ENCODE data around the gene SYNE1. TPM values are rescaled to one million over a fixed set of nuclear protein-coding genes. Genes with fewer than 3 reads are reported as not detected.

Gene SYNE1
- total RNA-seq, 2 experiments from 2014 or later: 74.6 to 140 TPM

GRCh38 chr6:152452639-152453038, 184.5 kb downstream of the SYNE1 start:
- no peaks in the 10 kb centered on the region; the same call in 1 of the 2 replicates for H3K9me2 ChIP-seq (ENCODE audit: insufficient read depth, low read length)
- DNase-seq (ENCODE audit: low spot score): no peak
- no peak overlapping the region for H3K27ac ChIP-seq (ENCODE audit: low read depth, low read length, poor library complexity, severe bottlenecking)
- no peak overlapping the region for H2AFZ ChIP-seq (ENCODE audit: low read length)
- ChIA-PET POLR2A (interaction anchor here (0.8 to 1.7 kb wide), 4 partner anchors 9 to 51 kb away, joined by 3 to 5 read pairs (median 3); no protein-coding TSS in a partner anchor), CTCF (ENCODE audit: unreplicated experiment) (no interaction called here)
- H4K20me1 ChIP-seq (ENCODE audit: insufficient read depth, low read length): no peaks in the 10 kb centered on the region
- no peaks in the 10 kb centered on the region for H3K36me3 ChIP-seq (ENCODE audit: insufficient read depth, low read length)
- intact Hi-C loops (cut with micrococcal nuclease; ENCODE audit: unreplicated experiment): no loop called here
- H3K79me2 ChIP-seq (ENCODE audit: insufficient read depth, low read depth, low read length): no peaks in the 10 kb centered on the region
- no peak overlapping the region for H3K4me2 ChIP-seq (ENCODE audit: low read length)
- H3K4me3 ChIP-seq (ENCODE audit: low read depth, low read length, poor library complexity, severe bottlenecking): no peak overlapping the region
- no peaks in the 10 kb centered on the region for H3K4me1 ChIP-seq (ENCODE audit: insufficient read depth, low read length, poor library complexity, severe bottlenecking)
- no TSS peak for BruUV-seq (replicated peaks)
- no peaks in the 10 kb centered on the region for H3K9me3 ChIP-seq (ENCODE audit: low read length)
- TF ChIP-seq CTCF (conservative IDR thresholded peaks at IDR 0.05; ENCODE audit: low read length) (no peak), EZH2phosphoT487 (IDR thresholded peaks at IDR 0.05; ENCODE audit: borderline replicate concordance, low read depth, low read length) (no peak)

GRCh38 chr6:152450519-152450918, 186.6 kb downstream of the SYNE1 start:
- TF ChIP-seq CTCF (conservative IDR thresholded peaks at IDR 0.05; ENCODE audit: low read length) (no peak), EZH2phosphoT487 (IDR thresholded peaks at IDR 0.05; ENCODE audit: borderline replicate concordance, low read depth, low read length) (no peak)
- no peak overlapping the region for H3K4me2 ChIP-seq (ENCODE audit: low read length)
- POLR2A ChIA-PET: no interaction called here
- no peak overlapping the region for H2AFZ ChIP-seq (ENCODE audit: low read length)
- intact Hi-C loops (cut with micrococcal nuclease; ENCODE audit: unreplicated experiment): no loop called here
- no peaks in the 10 kb centered on the region for H3K79me2 ChIP-seq (ENCODE audit: insufficient read depth, low read depth, low read length)
- H3K9me2 ChIP-seq (ENCODE audit: insufficient read depth, low read length): no peaks in the 10 kb centered on the region; the same call in 1 of the 2 replicates
- BruUV-seq (replicated peaks): no TSS peak
- no peak overlapping the region for H3K27ac ChIP-seq (ENCODE audit: low read depth, low read length, poor library complexity, severe bottlenecking)
- CTCF ChIA-PET (ENCODE audit: unreplicated experiment): no interaction called here
- H3K36me3 ChIP-seq (ENCODE audit: insufficient read depth, low read length): no peaks in the 10 kb centered on the region
- H3K9me3 ChIP-seq (ENCODE audit: low read length): no peaks in the 10 kb centered on the region
- no peaks in the 10 kb centered on the region for H4K20me1 ChIP-seq (ENCODE audit: insufficient read depth, low read length)
- H3K4me1 ChIP-seq (ENCODE audit: insufficient read depth, low read length, poor library complexity, severe bottlenecking): no peaks in the 10 kb centered on the region
- no peak overlapping the region for H3K4me3 ChIP-seq (ENCODE audit: low read depth, low read length, poor library complexity, severe bottlenecking)
- no peak for DNase-seq (ENCODE audit: low spot score)

- BruUV-seq (replicated peaks): no TSS peak
- no peak overlapping the region for H3K27ac ChIP-seq (ENCODE audit: low read depth, low read length, poor library complexity, severe bottlenecking)
- TF ChIP-seq CTCF (conservative IDR thresholded peaks at IDR 0.05; ENCODE audit: low read length): no peak
- no peak for TF ChIP-seq EZH2phosphoT487 (IDR thresholded peaks at IDR 0.05; ENCODE audit: borderline replicate concordance, low read depth, low read length)
These were observed 195.3 kb downstream of the SYNE1 start for GRCh38 chr6:152441902-152442301.

More at GRCh38 chr6:152441902-152442301, 195.3 kb downstream of the SYNE1 start:
- Histone ChIP-seq H2AFZ (ENCODE audit: low read length) (no peak overlapping the region), H3K9me2 (ENCODE audit: insufficient read depth, low read length) (no peaks in the 10 kb centered on the region), H3K4me2 (ENCODE audit: low read length) (no peak overlapping the region), H3K4me3 (ENCODE audit: low read depth, low read length, poor library complexity, severe bottlenecking) (no peak overlapping the region), H3K4me1 (ENCODE audit: insufficient read depth, low read length, poor library complexity, severe bottlenecking) (no peaks in the 10 kb centered on the region), H4K20me1 (ENCODE audit: insufficient read depth, low read length) (no peaks in the 10 kb centered on the region), H3K9me3 (ENCODE audit: low read length) (no peaks in the 10 kb centered on the region), H3K79me2 (ENCODE audit: insufficient read depth, low read depth, low read length) (no peaks in the 10 kb centered on the region), H3K36me3 (ENCODE audit: insufficient read depth, low read length) (no peaks in the 10 kb centered on the region)
- ChIA-PET CTCF (ENCODE audit: unreplicated experiment) (no interaction called here), POLR2A (no interaction called here)
- DNase-seq (ENCODE audit: low spot score): no peak
- intact Hi-C loops (cut with micrococcal nuclease; ENCODE audit: unreplicated experiment): no loop called here

Measured in OCI-LY7 (cell line).